H1 (cell line): ENCODE results near the gene GSE1. TPM values are rescaled to one million over a fixed set of nuclear protein-coding genes. Genes with fewer than 3 reads are reported as not detected.

Source experiments
- CTCF ChIA-PET: fragments of 300-600 bp; sonication (Branson Sonifier 250); formaldehyde crosslinking; loops from one replicate; lab custom pipeline; 2021; ENCODE audit not compliant: partially characterized antibody; lab: Charles Lee
- POLR2A ChIA-PET: fragments of 300-600 bp; sonication (Branson Sonifier 250); formaldehyde crosslinking; loops from one replicate; lab custom pipeline; 2021; ENCODE audit warnings: inconsistent platforms; ENCODE audit not compliant: partially characterized antibody; lab: Charles Lee
- DNase-seq, 2 experiments: peaks; one replicate each; pipeline versions ENCODE4 v3.0.0 to v3.0.0-alpha.2; 2010 to 2022; ENCODE audit warnings: low spot score in 2 of 2, low read depth in 1 of 2, mixed read lengths in 1 of 2
- FAIRE-seq: peaks from 2 replicates; lab custom pipeline; 2011; peaks lifted over from hg19 to GRCh38; lab: Jason Lieb, UNC
- H2AFZ ChIP-seq: 2 replicates; pipeline ENCODE4 v1.8.1; 2012; ENCODE audit warnings: low read length, inconsistent platforms
- H2AK5ac ChIP-seq: 2 replicates; pipeline ENCODE4 v1.6.1; 2013; ENCODE audit warnings: low read depth, low read length
- H2BK120ac ChIP-seq: replicated peaks from 2 replicates; pipeline ENCODE3; 2013; ENCODE audit warnings: low read depth, low read length, inconsistent platforms
- H2BK12ac ChIP-seq: 2 replicates; pipeline ENCODE4 v1.6.1; 2013; ENCODE audit warnings: low read depth, low read length
- H2BK15ac ChIP-seq: 2 replicates; pipeline ENCODE4 v1.6.1; 2013; ENCODE audit warnings: low read length
- H2BK20ac ChIP-seq: 2 replicates; pipeline ENCODE4 v1.6.1; 2013; ENCODE audit warnings: low read length
- H2BK5ac ChIP-seq: 2 replicates; pipeline ENCODE4 v1.6.1; 2013; ENCODE audit warnings: low read depth, low read length
- H3K14ac ChIP-seq: 2 replicates; pipeline ENCODE4 v1.6.1; 2013; ENCODE audit warnings: inconsistent platforms; ENCODE audit not compliant: insufficient read length
- H3K18ac ChIP-seq: 2 replicates; pipeline ENCODE4 v1.6.1; 2013; ENCODE audit warnings: low read length; ENCODE audit errors: extremely low read depth
- H3K23ac ChIP-seq: 2 replicates; pipeline ENCODE4 v1.6.1; 2013; ENCODE audit warnings: inconsistent platforms; ENCODE audit not compliant: insufficient read length
- H3K23me2 ChIP-seq: 2 replicates; pipeline ENCODE4 v1.6.1; 2013; ENCODE audit warnings: low read depth, low read length
- H3K27ac ChIP-seq: 2 replicates; pipeline ENCODE4 v1.6.1; 2011; ENCODE audit warnings: low read depth, low read length, inconsistent platforms
- H3K27me3 ChIP-seq, 4 experiments: replicated peaks in 1 of 4; 1 replicate in 1 of 4; 2 replicates in 3 of 4; pipeline versions ENCODE4 v1.6.1 to v1.8.1; 2011 to 2013; ENCODE audit warnings: low read length in 3 of 4, mild to moderate bottlenecking in 3 of 4, inconsistent platforms in 2 of 4, mixed read lengths in 2 of 4, moderate library complexity in 1 of 4; ENCODE audit not compliant: control insufficient read depth in 3 of 4, insufficient read depth in 3 of 4; ENCODE audit errors: extremely low read depth in 1 of 4
- H3K36me3 ChIP-seq, 4 experiments: 2 replicates each; pipeline versions ENCODE4 v1.6.1 to v1.8.1; 2011 to 2013; ENCODE audit warnings: mild to moderate bottlenecking in 4 of 4, low read length in 3 of 4, moderate library complexity in 2 of 4, control low read depth in 1 of 4, inconsistent platforms in 1 of 4; ENCODE audit not compliant: insufficient read depth in 4 of 4, control insufficient read depth in 2 of 4
- H3K4ac ChIP-seq: replicated peaks from 2 replicates; pipeline ENCODE3; 2013; ENCODE audit warnings: low read length, low read depth, mixed read lengths, inconsistent platforms; ENCODE audit not compliant: insufficient read length
- H3K4me1 ChIP-seq, 4 experiments: replicated peaks in 1 of 4; 1 replicate in 1 of 4; 2 replicates in 3 of 4; pipeline versions ENCODE4 v1.6.1 to v1.8.1; 2011 to 2013; ENCODE audit warnings: low read length in 3 of 4, inconsistent platforms in 2 of 4, mixed read lengths in 1 of 4; ENCODE audit not compliant: insufficient read depth in 4 of 4, control insufficient read depth in 3 of 4
- H3K4me2 ChIP-seq, 2 experiments: 2 replicates each; pipeline versions ENCODE4 v1.6.1 to v1.8.1; 2011 to 2013; ENCODE audit warnings: low read depth in 2 of 2, low read length in 2 of 2, control low read depth in 1 of 2, inconsistent platforms in 1 of 2, mild to moderate bottlenecking in 1 of 2; ENCODE audit not compliant: insufficient read depth in 1 of 2
- H3K4me3 ChIP-seq, 4 experiments: fragments of 200-600, 300-600 bp in 1 of 4; sonication (generic), shearing (Covaris generic), sonication (Bioruptor Twin) in 1 of 4; 2 replicates each; pipeline versions ENCODE4 v1.5.1 to v1.8.1; 2011 to 2016; ENCODE audit warnings: low read length in 4 of 4, low read depth in 3 of 4, control low read depth in 2 of 4, inconsistent platforms in 2 of 4, mild to moderate bottlenecking in 2 of 4, mixed read lengths in 1 of 4, moderate library complexity in 1 of 4; ENCODE audit not compliant: insufficient read depth in 2 of 4; ENCODE audit errors: extremely low read depth in 1 of 4
- H3K56ac ChIP-seq: replicated peaks from 2 replicates; pipeline ENCODE3; 2013; ENCODE audit warnings: low read depth, mild to moderate bottlenecking, mixed read lengths, low read length, inconsistent platforms; ENCODE audit not compliant: insufficient read length
- H3K79me1 ChIP-seq: 2 replicates; pipeline ENCODE4 v1.6.1; 2013; ENCODE audit warnings: low read depth, low read length, control low read depth
- H3K79me2 ChIP-seq, 2 experiments: 2 replicates each; pipeline versions ENCODE4 v1.6.1 to v1.8.1; 2012 to 2013; ENCODE audit warnings: low read length in 2 of 2, mild to moderate bottlenecking in 2 of 2, inconsistent platforms in 1 of 2; ENCODE audit not compliant: insufficient read depth in 2 of 2, control insufficient read depth in 1 of 2
- H3K9ac ChIP-seq, 4 experiments: replicated peaks in 1 of 4; 1 replicate in 1 of 4; 2 replicates in 3 of 4; pipeline versions ENCODE4 v1.6.1 to v1.8.1; 2011 to 2013; ENCODE audit warnings: low read depth in 3 of 4, low read length in 3 of 4, control low read depth in 2 of 4, mild to moderate bottlenecking in 2 of 4, moderate library complexity in 2 of 4, inconsistent platforms in 1 of 4; ENCODE audit errors: extremely low read depth in 1 of 4
- H3K9me3 ChIP-seq, 2 experiments: 2 replicates each; pipeline versions ENCODE4 v1.6.1 to v1.8.1; 2012 to 2013; ENCODE audit warnings: mild to moderate bottlenecking in 2 of 2, moderate library complexity in 2 of 2, control low read depth in 1 of 2, inconsistent platforms in 1 of 2, low read depth in 1 of 2, low read length in 1 of 2, mixed read lengths in 1 of 2; ENCODE audit not compliant: insufficient read depth in 2 of 2
- H4K20me1 ChIP-seq, 2 experiments: replicated peaks in 1 of 2; 2 replicates each; pipeline versions ENCODE3 to v1.8.1; 2011 to 2013; ENCODE audit warnings: inconsistent platforms in 2 of 2, low read length in 2 of 2, mild to moderate bottlenecking in 1 of 2; ENCODE audit not compliant: insufficient read depth in 2 of 2, control insufficient read depth in 1 of 2
- H4K5ac ChIP-seq: 2 replicates; pipeline ENCODE4 v1.6.1; 2013; ENCODE audit warnings: low read length, low read depth, mixed read lengths, inconsistent platforms; ENCODE audit not compliant: insufficient read length
- H4K8ac ChIP-seq: 2 replicates; pipeline ENCODE4 v1.8.0; 2013; ENCODE audit warnings: mild to moderate bottlenecking, moderate library complexity, low read length, inconsistent platforms; ENCODE audit not compliant: insufficient read depth; ENCODE audit errors: extremely low read depth
- H4K91ac ChIP-seq: replicated peaks from 2 replicates; pipeline ENCODE3; 2013; ENCODE audit warnings: low read length, mixed read lengths, inconsistent platforms; ENCODE audit not compliant: insufficient read length
- ASH2L ChIP-seq: fragments of 200-600, 300-600 bp; sonication (generic); IDR thresholded peaks from one replicate; pipeline ENCODE4 v1.7.1; 2017; ENCODE audit warnings: low read length
- BACH1 ChIP-seq: IDR thresholded peaks from 2 replicates; pipeline ENCODE4 v1.6.1; 2012; ENCODE audit warnings: low read length, improper control_type of control experiment
- CBX8 ChIP-seq: fragments of 300-800, 300-1000 bp; sonication (generic); IDR thresholded peaks from 2 replicates; pipeline ENCODE4 v1.7.1; 2016; ENCODE audit warnings: low read depth, low read length, borderline replicate concordance
- KDM1A ChIP-seq: fragments of 200-600, 300-600 bp; sonication (generic); IDR thresholded peaks from 2 replicates; pipeline ENCODE4 v1.7.1; 2016; ENCODE audit warnings: mild to moderate bottlenecking, low read length, borderline replicate concordance
- MAFK ChIP-seq: IDR thresholded peaks from 2 replicates; pipeline ENCODE4 v1.6.1; 2012; ENCODE audit warnings: low read depth, mild to moderate bottlenecking, improper control_type of control experiment, low read length
- NRF1 ChIP-seq: IDR thresholded peaks from 2 replicates; pipeline ENCODE4 v1.6.1; 2011; ENCODE audit warnings: mild to moderate bottlenecking, low read depth, low read length, improper control_type of control experiment
- POU5F1 ChIP-seq: IDR thresholded peaks from 2 replicates; pipeline ENCODE4 v1.6.1; 2011; ENCODE audit warnings: low read depth, mild to moderate bottlenecking, low read length, moderate library complexity
- SIRT6 ChIP-seq: IDR thresholded peaks from one replicate; pipeline ENCODE4 v1.7.1; 2012; ENCODE audit warnings: low read length, inconsistent platforms
- SRF ChIP-seq: IDR thresholded peaks from 2 replicates; pipeline ENCODE4 v1.6.1; 2011; ENCODE audit warnings: mild to moderate bottlenecking, low read depth, low read length, moderate library complexity
- ZNF274 ChIP-seq: IDR thresholded peaks from 2 replicates; pipeline ENCODE4 v1.7.0; 2012; ENCODE audit warnings: low read length, borderline replicate concordance; ENCODE audit errors: extremely low read depth
- WGBS, 2 experiments: shearing (Covaris generic) in 1 of 2; methylation state at CpG; one replicate each; pipeline versions ENCODE4 v1.1.6 to v1.1.7; 2013 to 2015; ENCODE audit warnings: low lambda C conversion rate in 2 of 2, mixed read lengths in 2 of 2, inconsistent platforms in 1 of 2, low coverage in 1 of 2, missing lambda C conversion rate in 1 of 2; ENCODE audit not compliant: insufficient replicate concordance in 2 of 2, insufficient coverage in 1 of 2, insufficient read length in 1 of 2; ENCODE audit errors: extremely low coverage in 1 of 2, missing lambda C conversion rate in 1 of 2; 5-methylcytosine and 5-hydroxymethylcytosine counted together
- polyA plus RNA-seq, 7 experiments: library from polyadenylated mRNA; depleted of rRNA in 3 of 7; stranded (reverse) in 5 of 7; unstranded in 2 of 7; fragments of >200 nt in 5 of 7; fragments of 200-250 nt in 2 of 7; gene quantifications; 1 replicate in 5 of 7; 2 replicates in 1 of 7; 4 replicates in 1 of 7; pipeline versions ENCODE4 v1.2.1 to v1.2.3, GENCODE V29; 2011 to 2013; ENCODE audit warnings: missing spikeins in 2 of 7, mixed read lengths in 2 of 7
- total RNA-seq: library from RNA; stranded (reverse); fragmentation: NEBNext Ultra II Directional; extraction: Animal tissue kit (Norgen Biotek cat#: 25700); gene quantifications from 2 replicates; pipeline ENCODE4 v1.2.1, GENCODE V29; 2021
- TF ChIP-seq, protein P1 (sequence below): IDR thresholded peaks from 2 replicates; pipeline ENCODE4 v1.6.1; 2011; ENCODE audit warnings: low read length, improper control_type of control experiment

GSE1 gene
- total and polyA plus RNA-seq, 2 of the 8 experiments (the other 6 are each of a cell fraction or from before 2014, with no cell fraction given): 26.0 to 65.6 TPM

DNA sequence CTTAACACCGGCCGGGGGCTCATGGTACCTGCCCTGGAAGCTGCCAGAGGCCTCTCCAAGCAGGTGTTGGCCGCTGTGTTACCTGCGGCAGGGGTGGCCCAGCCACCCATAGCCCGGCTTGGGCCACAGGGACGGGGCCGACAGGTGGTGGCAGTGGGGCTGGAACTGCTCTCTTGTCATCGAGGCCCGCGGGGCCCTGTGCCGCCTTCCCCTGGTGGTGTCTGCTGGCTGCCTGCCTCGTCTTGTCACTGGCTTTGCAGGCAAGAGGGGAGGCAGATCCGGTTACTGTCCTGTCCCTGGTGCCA is 27.1 kb downstream of the GSE1 start:
- Histone ChIP-seq H3K56ac (no peak overlapping the region), H4K8ac (peak overlapping the region; percentile 20; the same call in 1 of the 2 replicates), H2BK5ac (no peak overlapping the region), H3K18ac (no peak overlapping the region), H4K5ac (no peak overlapping the region), H2AFZ (no peak overlapping the region), H3K4me3 (no peak overlapping the region), H2BK15ac (no peak overlapping the region), H3K4me1 (peaks cover 0 to 8% (median 0%) of the 10 kb centered on the region in 4 experiments; a peak in 4 of 7 replicates), H2AK5ac (no peak overlapping the region), H3K9ac (no peak overlapping the region; a peak in 1 of 7 replicates), H3K36me3 (peaks cover 0 to 7% (median 0%) of the 10 kb centered on the region in 4 experiments; a peak in 3 of 8 replicates), H3K23ac (no peak overlapping the region), H3K79me2 (peaks cover 0 to 91% of the 10 kb centered on the region in 2 experiments; a peak in 3 of 4 replicates), H2BK12ac (no peak overlapping the region), H4K91ac (no peak overlapping the region), H3K27ac (no peak overlapping the region), H4K20me1 (peaks cover 39 to 63% of the 10 kb centered on the region in 2 experiments), H2BK20ac (no peak overlapping the region), H3K23me2 (no peaks in the 10 kb centered on the region), H3K14ac (no peak overlapping the region), H3K9me3 (no peaks in the 10 kb centered on the region), H2BK120ac (no peak overlapping the region), H3K4ac (no peak overlapping the region), H3K4me2 (no peak overlapping the region), H3K79me1 (peaks cover 18% of the 10 kb centered on the region), H3K27me3 (no peaks in the 10 kb centered on the region)
- CTCF ChIA-PET: interaction anchor here (1.2 to 2.3 kb wide), 2 partner anchors 24 to 218 kb away, joined by 3 to 6 read pairs; no protein-coding TSS in a partner anchor
- TF ChIP-seq KDM1A (no peak), MAFK (no peak), SIRT6 (no peak), BACH1 (no peak), SRF (no peak), POU5F1 (no peak), CBX8 (no peak), ZNF274 (no peak), ASH2L (no peak), NRF1 (no peak)
- TF ChIP-seq, protein P1, sequence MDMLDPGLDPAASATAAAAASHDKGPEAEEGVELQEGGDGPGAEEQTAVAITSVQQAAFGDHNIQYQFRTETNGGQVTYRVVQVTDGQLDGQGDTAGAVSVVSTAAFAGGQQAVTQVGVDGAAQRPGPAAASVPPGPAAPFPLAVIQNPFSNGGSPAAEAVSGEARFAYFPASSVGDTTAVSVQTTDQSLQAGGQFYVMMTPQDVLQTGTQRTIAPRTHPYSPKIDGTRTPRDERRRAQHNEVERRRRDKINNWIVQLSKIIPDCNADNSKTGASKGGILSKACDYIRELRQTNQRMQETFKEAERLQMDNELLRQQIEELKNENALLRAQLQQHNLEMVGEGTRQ: no peak
- 97% methylated on average over 13 of the region's 13 CpGs; no CpG with 5 or more reads in 1 of the 2 experiments for WGBS, 2 experiments
- POLR2A ChIA-PET: interaction anchor here (1.1 kb wide), 1 partner anchor 10 kb away, joined by 3 read pairs; no protein-coding TSS in a partner anchor
- no peak for DNase-seq
- no peak for FAIRE-seq
